K562 (cell line): ENCODE measurements around the gene BRWD1. TPM values are rescaled to one million over a fixed set of nuclear protein-coding genes. Genes with fewer than 3 reads are reported as not detected.
A peak's percentile ranks its signal among the peaks of the same experiment; 100 is the strongest.

Experiments
- ATF4 ChIP-seq: fragments of 450-650 bp; formaldehyde crosslinking; IDR thresholded peaks from 2 replicates; pipeline ENCODE4 v1.4.0; 2022; ENCODE audit warnings: mild to moderate bottlenecking, moderate library complexity
- DPF2 ChIP-seq: fragments of 450-650 bp; IDR thresholded peaks from 2 replicates; pipeline ENCODE4 v1.6.1; 2016
- KLF6 ChIP-seq: fragments of 250-450 bp; sonication (Bioruptor Pico); IDR thresholded peaks from 2 replicates; pipeline ENCODE4 v1.4.0; 2020; ENCODE audit warnings: mild to moderate bottlenecking, moderate library complexity, borderline replicate concordance
- MTA2 ChIP-seq: fragments of 450-650 bp; IDR thresholded peaks from 2 replicates; pipeline ENCODE4 v1.6.1; 2016; ENCODE audit warnings: low read depth
- MYC ChIP-seq, 2 experiments: fragments of 250-450 bp in 1 of 2; sonication (Bioruptor Pico) in 1 of 2; IDR thresholded peaks; 2 replicates each; pipeline versions ENCODE4 v1.5.1 to v1.6.1; 2012 to 2021; ENCODE audit warnings: low read depth in 2 of 2, borderline replicate concordance in 1 of 2, improper control_type of control experiment in 1 of 2, low read length in 1 of 2, mild to moderate bottlenecking in 1 of 2, moderate library complexity in 1 of 2
- NFIC ChIP-seq: fragments of 450-650 bp; IDR thresholded peaks from 2 replicates; pipeline ENCODE4 v1.6.1; 2017; ENCODE audit warnings: mild to moderate bottlenecking, inconsistent platforms
- NR2F6 ChIP-seq: fragments of 450-650 bp; formaldehyde crosslinking; IDR thresholded peaks from 2 replicates; pipeline ENCODE4 v1.4.0; 2020; ENCODE audit warnings: mild to moderate bottlenecking
- PPARD ChIP-seq: fragments of 250-450 bp; sonication (Bioruptor Pico); IDR thresholded peaks from 2 replicates; pipeline ENCODE4 v1.8.0; 2022; ENCODE audit warnings: inconsistent platforms, mild to moderate bottlenecking, moderate library complexity
- RUNX1 ChIP-seq: sonication (generic); IDR thresholded peaks from 2 replicates; pipeline ENCODE4 v1.6.1; 2016; ENCODE audit warnings: antibody characterized with exemption, low read depth
- SNRNP70 ChIP-seq: fragments of 200-400 bp; formaldehyde crosslinking; optimal IDR thresholded peaks from 2 replicates; pipeline ENCODE3; 2017; ENCODE audit warnings: low read depth, low read length
- STAG1 ChIP-seq: sonication (generic); formaldehyde crosslinking; IDR thresholded peaks from 2 replicates; pipeline ENCODE4 v1.5.0; 2020; ENCODE audit warnings: missing genetic modification reagents, borderline replicate concordance
- STAT5B ChIP-seq: fragments of 250-450 bp; sonication (Bioruptor Pico); IDR thresholded peaks from 2 replicates; pipeline ENCODE4 v1.8.0; 2021; ENCODE audit warnings: mild to moderate bottlenecking, inconsistent platforms
- ZNF384 ChIP-seq: IDR thresholded peaks from 2 replicates; pipeline ENCODE4 v1.6.1; 2012; ENCODE audit warnings: low read depth, low read length, improper control_type of control experiment
- polyA plus RNA-seq, 8 experiments: library from polyadenylated mRNA; depleted of rRNA in 4 of 8; stranded (reverse) in 5 of 8; unstranded in 3 of 8; fragments of >200 nt; fragmentation: Nextera tagmentation in 2 of 8; fragmentation: Illumina TruSeq in 1 of 8; extraction: Ambion mirVana in 2 of 8; extraction: Trizol in 1 of 8; gene quantifications; 2 replicates each; pipeline versions ENCODE4 v1.2.1 to v1.2.3, GENCODE V29; 2011 to 2014; ENCODE audit warnings: inconsistent platforms in 1 of 8, missing spikeins in 1 of 8
- total RNA-seq, 7 experiments: library from RNA; depleted of rRNA in 6 of 7; stranded (reverse); fragments of >200 nt in 6 of 7; fragmentation: Illumina TruSeq in 2 of 7; extraction: Trizol in 2 of 7; gene quantifications; 2 replicates each; pipeline versions ENCODE4 v1.2.1 to v1.2.3, GENCODE V29; 2011 to 2021; ENCODE audit warnings: low replicate concordance in 1 of 7
- TF ChIP-seq, protein P1 (sequence below), 3 experiments: fragments of 200-800 bp in 1 of 3; fragments of 250-450 bp in 1 of 3; fragments of 450-650 bp in 1 of 3; sonication (Bioruptor Pico) in 1 of 3; sonication (Bioruptor generic) in 1 of 3; formaldehyde crosslinking in 1 of 3; IDR thresholded peaks; 2 replicates each; pipeline versions ENCODE4 v1.6.1 to v1.8.0; 2016 to 2022; ENCODE audit warnings: mild to moderate bottlenecking in 2 of 3, missing genetic modification characterization in 2 of 3, missing compliant biosample characterization in 1 of 3, moderate library complexity in 1 of 3
- TF ChIP-seq, protein P2 (sequence below): fragments of 250-450 bp; sonication (Bioruptor Pico); IDR thresholded peaks from 2 replicates; pipeline ENCODE4 v1.4.0; 2020
- TF ChIP-seq, protein P3 (sequence below), 2 experiments: fragments of 450-650 bp; IDR thresholded peaks; 2 replicates each; pipeline ENCODE4 v1.6.1; 2016
- TF ChIP-seq, protein P4 (sequence below): fragments of 450-650 bp; IDR thresholded peaks from 2 replicates; pipeline ENCODE4 v1.6.1; 2014; ENCODE audit warnings: low read depth, mild to moderate bottlenecking, moderate library complexity, borderline replicate concordance

Gene BRWD1
- total and polyA plus RNA-seq, 9 of the 15 experiments (the other 6 are each of a cell fraction or from before 2014, with no cell fraction given): 10.1 to 60.2 (median 34.1) TPM

GRCh38 chr21:39313571-39314142, at the start of gene BRWD1 (continued):
- TF ChIP-seq STAT5B (CRISPR knock-in tag) (no peak), PPARD (CRISPR knock-in tag) (no peak), KLF6 (CRISPR knock-in tag) (peak; percentile 42; the same call in 1 of the 2 replicates), STAG1 (CRISPR knock-in tag) (no peak; the same call in 1 of the 2 replicates), MYC (IDR thresholded peaks at IDR 0.05; ENCODE audit: low read depth, low read length) (peak; percentile 98), MYC (CRISPR knock-in tag; IDR thresholded peaks at IDR 0.05; ENCODE audit: borderline replicate concordance, low read depth) (peak; percentile 100), ATF4 (CRISPR knock-in tag) (no peak), SNRNP70 (no peak), MTA2 (no peak), NR2F6 (CRISPR knock-in tag) (no peak), ZNF384 (peak; percentile 40), RUNX1 (peak; percentile 56; the same call in 1 of the 2 replicates), DPF2 (peak; percentile 70; the same call in 1 of the 2 replicates), NFIC (peak; percentile 77)
- TF ChIP-seq, protein P1, sequence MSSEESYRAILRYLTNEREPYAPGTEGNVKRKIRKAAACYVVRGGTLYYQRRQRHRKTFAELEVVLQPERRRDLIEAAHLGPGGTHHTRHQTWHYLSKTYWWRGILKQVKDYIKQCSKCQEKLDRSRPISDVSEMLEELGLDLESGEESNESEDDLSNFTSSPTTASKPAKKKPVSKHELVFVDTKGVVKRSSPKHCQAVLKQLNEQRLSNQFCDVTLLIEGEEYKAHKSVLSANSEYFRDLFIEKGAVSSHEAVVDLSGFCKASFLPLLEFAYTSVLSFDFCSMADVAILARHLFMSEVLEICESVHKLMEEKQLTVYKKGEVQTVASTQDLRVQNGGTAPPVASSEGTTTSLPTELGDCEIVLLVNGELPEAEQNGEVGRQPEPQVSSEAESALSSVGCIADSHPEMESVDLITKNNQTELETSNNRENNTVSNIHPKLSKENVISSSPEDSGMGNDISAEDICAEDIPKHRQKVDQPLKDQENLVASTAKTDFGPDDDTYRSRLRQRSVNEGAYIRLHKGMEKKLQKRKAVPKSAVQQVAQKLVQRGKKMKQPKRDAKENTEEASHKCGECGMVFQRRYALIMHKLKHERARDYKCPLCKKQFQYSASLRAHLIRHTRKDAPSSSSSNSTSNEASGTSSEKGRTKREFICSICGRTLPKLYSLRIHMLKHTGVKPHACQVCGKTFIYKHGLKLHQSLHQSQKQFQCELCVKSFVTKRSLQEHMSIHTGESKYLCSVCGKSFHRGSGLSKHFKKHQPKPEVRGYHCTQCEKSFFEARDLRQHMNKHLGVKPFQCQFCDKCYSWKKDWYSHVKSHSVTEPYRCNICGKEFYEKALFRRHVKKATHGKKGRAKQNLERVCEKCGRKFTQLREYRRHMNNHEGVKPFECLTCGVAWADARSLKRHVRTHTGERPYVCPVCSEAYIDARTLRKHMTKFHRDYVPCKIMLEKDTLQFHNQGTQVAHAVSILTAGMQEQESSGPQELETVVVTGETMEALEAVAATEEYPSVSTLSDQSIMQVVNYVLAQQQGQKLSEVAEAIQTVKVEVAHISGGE (CRISPR knock-in tag; IDR thresholded peaks at IDR 0.05): peak in 1 of 3 experiments; percentile 86; a peak in 2 of 6 replicates
- TF ChIP-seq, protein P2, sequence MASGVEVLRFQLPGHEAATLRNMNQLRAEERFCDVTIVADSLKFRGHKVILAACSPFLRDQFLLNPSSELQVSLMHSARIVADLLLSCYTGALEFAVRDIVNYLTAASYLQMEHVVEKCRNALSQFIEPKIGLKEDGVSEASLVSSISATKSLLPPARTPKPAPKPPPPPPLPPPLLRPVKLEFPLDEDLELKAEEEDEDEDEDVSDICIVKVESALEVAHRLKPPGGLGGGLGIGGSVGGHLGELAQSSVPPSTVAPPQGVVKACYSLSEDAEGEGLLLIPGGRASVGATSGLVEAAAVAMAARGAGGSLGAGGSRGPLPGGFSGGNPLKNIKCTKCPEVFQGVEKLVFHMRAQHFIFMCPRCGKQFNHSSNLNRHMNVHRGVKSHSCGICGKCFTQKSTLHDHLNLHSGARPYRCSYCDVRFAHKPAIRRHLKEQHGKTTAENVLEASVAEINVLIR: peak; percentile 79; the same call in 1 of the 2 replicates
- TF ChIP-seq, protein P3, sequence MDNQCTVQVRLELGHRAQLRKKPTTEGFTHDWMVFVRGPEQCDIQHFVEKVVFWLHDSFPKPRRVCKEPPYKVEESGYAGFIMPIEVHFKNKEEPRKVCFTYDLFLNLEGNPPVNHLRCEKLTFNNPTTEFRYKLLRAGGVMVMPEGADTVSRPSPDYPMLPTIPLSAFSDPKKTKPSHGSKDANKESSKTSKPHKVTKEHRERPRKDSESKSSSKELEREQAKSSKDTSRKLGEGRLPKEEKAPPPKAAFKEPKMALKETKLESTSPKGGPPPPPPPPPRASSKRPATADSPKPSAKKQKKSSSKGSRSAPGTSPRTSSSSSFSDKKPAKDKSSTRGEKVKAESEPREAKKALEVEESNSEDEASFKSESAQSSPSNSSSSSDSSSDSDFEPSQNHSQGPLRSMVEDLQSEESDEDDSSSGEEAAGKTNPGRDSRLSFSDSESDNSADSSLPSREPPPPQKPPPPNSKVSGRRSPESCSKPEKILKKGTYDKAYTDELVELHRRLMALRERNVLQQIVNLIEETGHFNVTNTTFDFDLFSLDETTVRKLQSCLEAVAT (IDR thresholded peaks at IDR 0.05): peak in 1 of 2 experiments; percentile 87; a peak in 2 of 4 replicates
- TF ChIP-seq, protein P4, sequence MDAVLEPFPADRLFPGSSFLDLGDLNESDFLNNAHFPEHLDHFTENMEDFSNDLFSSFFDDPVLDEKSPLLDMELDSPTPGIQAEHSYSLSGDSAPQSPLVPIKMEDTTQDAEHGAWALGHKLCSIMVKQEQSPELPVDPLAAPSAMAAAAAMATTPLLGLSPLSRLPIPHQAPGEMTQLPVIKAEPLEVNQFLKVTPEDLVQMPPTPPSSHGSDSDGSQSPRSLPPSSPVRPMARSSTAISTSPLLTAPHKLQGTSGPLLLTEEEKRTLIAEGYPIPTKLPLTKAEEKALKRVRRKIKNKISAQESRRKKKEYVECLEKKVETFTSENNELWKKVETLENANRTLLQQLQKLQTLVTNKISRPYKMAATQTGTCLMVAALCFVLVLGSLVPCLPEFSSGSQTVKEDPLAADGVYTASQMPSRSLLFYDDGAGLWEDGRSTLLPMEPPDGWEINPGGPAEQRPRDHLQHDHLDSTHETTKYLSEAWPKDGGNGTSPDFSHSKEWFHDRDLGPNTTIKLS: peak; percentile 92
